GM19099 (cell line): ENCODE data around the gene RAB11FIP5.

Source experiments
- POLR2A ChIP-seq: IDR thresholded peaks from 3 replicates; pipeline ENCODE4 v1.6.1; 2011; ENCODE audit warnings: low read depth; ENCODE audit not compliant: insufficient read length; ENCODE audit errors: extremely low read depth

The RAB11FIP5 gene, protein sequence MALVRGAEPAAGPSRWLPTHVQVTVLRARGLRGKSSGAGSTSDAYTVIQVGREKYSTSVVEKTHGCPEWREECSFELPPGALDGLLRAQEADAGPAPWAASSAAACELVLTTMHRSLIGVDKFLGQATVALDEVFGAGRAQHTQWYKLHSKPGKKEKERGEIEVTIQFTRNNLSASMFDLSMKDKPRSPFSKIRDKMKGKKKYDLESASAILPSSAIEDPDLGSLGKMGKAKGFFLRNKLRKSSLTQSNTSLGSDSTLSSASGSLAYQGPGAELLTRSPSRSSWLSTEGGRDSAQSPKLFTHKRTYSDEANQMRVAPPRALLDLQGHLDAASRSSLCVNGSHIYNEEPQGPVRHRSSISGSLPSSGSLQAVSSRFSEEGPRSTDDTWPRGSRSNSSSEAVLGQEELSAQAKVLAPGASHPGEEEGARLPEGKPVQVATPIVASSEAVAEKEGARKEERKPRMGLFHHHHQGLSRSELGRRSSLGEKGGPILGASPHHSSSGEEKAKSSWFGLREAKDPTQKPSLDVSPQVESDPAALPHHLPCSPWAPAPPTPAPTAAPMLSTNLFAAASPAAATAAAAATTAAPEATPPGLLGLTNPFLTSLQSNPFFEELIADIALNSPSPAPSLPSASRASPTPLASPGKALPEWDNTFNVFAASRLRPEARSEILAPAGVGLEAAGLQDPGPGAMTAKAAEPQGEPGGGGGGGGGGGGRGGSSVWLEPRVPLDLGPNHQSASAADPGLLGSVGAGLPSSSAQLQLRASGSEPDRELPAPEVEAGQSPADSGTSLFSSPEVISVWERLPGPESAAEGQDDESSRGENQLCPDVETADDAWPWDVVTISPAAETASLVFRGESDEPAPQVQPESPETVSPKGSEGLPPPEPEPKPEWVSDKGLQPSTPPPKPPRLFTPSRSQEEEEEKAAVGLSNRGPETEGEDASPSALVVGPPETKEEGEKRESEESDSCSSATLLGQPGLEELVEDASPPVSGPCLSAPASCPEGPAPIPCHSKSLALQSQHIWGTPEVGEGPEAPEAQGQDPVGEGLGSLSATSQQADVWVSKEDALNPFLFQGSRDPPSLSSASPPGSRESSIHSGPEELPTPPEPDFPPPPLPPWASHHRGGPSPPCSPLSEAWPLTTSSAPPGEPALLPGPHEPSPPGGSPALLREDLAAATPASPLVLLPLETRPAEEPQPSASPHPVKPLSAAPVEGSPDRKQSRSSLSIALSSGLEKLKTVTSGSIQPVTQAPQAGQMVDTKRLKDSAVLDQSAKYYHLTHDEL (N-terminal part only)

DNA sequence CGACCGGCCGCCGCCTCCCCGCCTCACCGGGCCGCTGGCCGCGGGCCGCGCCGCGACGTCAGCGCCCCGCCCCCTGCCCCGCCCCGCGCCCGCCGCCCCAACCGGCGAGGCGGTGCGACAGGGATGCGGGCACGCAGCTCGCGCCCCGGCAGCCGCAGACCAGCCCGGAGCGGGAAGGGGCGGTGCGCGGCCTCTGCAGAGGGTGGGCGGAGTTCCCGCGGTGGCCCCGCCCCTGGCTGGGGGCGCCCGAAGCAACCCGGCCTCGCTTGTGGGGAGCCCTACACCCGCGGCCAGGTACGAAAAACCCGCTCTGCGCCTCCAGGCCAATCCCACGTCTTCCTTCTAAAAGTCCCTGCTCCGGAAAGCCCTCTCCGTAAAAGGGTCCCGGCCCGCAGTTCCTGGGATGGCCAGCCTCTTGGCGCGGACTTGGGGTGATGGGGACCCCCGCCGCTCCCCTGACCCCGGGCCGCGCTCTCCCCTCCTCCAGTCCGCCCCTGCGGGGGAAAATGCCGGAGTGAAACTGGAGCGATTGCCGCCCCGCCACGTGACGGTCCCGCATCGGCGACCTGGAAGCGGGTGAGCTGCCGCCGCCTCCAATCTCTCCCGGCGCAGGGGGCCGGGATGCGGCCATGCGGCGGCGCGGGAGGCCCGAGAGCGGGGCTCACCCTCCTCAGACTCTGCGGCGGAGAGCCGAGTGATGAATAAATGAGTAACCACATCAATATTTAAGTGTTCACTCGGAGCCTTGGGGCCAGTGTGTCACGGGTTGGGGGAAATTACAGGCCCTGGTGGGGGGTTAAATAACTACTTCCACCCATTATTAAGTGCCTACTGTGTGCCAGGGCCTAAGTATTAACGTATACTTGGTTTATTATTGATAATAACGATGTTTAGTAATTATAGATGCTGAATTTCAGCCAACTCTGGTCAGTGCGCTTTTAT, at the start of gene RAB11FIP5:
TSS of gene RAB11FIP5 (minus strand) at position 36 of the 942 bp plus-strand sequence. CDS start 171 bp downstream, outside the sequence.
- TF ChIP-seq POLR2A = no peak

DNA sequence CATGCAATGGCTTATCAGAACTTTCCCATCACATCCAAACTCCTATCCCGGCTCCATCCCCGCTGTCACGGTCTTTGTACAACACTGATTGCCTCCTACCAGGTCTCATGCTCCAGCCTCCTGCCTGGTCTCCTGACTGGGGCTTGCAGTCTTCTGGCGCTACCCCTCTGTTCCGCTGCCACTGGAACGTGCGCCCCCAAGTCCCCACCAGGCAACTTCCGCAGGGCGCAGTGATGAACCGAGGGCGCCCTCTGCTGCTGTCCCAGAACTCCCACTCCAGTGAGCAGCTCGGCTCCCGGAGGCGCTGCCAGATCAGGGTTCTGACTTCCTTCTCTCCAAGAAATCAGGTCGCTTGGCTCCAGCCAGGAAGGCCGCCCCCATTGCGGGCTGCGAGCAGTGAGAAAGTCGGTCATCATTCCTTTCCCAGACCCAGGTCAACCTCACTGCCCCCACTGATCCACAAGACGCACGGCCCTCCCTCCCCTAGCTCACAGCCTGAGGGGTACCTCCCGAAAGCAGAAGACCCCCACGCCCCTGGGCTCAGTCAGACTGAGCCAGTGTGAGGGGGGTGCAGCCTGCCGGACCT, 43.9 kb upstream of the RAB11FIP5 start:
- TF ChIP-seq POLR2A = no peak

DNA sequence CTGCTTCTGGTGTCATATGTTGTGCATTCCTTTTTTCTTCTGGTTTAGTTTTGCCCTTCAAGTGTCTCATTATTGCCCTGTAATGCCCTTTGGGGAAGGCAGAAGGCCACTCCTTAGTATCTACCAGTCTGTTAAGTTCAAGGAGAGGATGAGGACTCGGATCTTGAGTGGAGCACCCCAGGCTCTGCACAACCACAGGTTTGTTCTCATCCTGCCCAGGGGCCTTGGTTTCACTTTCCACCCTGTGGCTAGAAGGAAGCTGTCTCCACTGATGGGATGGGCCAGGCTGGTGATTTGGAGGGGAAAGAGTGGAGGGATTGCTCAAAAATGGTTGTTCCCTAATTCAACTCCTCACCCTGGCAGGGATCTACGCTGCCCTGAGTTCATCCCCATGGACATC, 30.2 kb upstream of the RAB11FIP5 start:
- no peak for TF ChIP-seq POLR2A

DNA sequence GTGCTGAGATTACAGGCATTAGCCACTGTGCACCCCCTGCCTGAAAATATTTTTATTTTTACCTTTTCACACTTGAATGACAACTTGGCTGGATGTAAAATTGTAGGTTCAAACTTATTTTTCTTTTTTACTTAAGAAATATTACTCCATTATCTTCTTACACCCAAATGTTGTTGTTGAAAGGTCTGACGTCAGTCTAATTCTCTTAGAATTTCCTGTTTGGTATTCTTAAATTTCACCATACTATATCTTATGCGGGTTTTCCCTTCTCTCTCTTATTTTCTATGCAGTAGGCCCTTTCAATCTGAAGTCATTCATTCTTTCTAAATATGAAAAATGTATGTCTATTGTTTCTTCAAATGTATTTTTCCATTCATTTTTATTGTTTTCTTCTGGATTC, 29.1 kb upstream of the RAB11FIP5 start:
- TF ChIP-seq POLR2A = no peak

DNA sequence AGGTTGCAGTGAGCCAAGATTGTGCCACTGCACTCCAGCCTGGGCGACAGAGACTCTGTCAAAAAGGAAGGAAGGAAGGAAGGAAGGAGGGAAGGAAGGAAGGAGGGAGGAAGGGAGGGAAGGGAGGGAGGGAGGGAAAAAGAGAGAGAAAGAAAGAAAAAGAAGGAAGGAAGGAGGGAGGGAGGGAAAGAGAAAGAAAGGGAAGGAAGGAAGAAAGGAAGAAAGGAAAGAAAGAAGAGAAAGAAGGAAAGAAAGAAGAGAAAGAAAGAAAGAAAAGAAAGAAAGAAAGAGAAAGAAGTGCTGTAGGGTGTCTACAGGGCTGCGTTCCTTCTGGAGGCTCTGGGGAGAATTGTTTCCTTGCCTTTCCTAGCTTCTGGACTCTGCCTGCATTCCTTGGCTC, 22.5 kb upstream of the RAB11FIP5 start:
- TF ChIP-seq POLR2A = no peak

DNA sequence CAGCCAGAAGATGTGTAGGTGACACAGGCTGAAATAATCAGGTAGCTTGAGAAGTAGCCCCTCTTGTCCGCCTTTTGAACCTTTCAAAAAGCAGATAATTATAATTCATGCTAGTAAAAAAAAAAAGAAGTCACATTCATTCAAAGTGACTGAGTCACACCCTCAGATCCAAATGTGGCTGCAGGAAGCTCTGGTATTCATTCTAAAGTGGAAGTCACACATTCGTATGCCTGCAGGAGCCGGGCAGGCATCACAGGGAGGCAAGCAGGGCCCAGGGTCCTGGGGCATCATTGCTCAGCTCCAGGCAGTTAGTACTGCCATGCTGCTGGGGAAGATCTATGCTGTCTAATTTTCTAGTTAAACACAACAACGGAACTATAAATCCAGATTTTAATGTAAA, 21.7 kb upstream of the RAB11FIP5 start:
- no peak for TF ChIP-seq POLR2A

DNA sequence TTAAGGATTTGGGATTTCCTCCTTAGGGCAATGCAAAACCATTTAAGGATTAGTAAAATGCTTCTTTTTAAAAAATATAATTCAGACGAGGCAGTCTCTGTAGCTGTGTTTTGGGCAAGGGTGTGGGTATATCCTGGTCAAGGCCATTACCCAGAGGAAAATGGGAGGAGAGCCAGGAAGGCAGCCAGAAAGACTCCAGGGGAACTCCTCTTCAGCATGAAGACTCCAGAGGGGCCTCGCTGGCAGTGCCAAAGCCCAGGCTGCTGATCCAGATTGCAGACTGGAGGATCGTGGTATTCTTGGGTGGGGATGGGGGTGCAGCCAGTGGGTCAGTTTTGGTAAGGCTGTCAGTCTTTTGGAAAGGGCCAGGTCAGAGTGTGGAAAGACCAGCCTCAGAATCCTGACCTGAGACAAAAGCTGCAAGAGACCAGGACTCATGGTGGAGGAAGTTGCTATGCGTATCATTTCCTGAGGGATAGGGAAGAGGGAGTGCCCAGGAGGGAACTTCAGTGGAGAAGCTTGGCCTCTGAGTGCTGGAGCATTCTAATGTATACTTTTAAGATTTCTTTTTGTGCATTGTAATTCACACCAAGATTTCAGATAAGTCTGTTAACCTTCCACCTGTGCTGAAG, 20.9 kb upstream of the RAB11FIP5 start:
- no peak for TF ChIP-seq POLR2A

DNA sequence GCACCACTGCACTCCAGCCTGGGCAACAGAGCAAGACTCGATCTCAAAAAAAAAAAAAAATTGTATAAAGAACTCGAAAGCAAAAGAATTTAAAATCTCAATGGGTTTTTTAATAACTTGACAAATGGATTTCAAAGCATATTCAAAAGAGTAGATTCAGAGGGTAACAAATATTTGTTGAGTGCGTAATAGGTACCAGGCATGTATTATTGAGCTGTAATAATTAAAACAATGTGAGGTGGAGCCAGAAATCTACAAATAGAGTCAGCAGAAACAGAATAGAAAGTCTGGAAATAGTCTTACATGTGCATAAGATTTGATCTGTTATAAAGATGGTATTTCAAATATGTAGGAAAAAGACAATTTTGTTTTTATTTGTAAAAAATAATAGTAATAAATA, 19.1 kb upstream of the RAB11FIP5 start:
- no peak for TF ChIP-seq POLR2A

DNA sequence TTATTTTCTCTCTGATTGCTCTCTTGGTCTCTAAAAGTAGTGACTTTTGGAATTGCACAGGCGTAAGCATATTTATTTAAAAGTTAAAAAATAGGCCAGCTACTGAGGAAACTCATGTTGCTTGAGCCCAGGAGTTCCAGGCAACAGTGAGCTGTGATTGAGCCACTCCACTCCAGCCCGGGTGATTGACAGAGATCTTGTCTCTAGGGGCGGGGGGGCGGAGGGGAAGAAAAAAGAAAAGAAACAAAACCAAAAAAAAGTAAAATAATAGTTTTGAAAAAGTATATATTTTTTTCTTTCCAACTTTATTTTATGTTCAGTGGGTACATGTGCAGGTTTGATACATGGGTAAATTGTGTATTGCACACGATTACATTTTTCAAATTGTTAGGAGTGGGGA, 18.0 kb upstream of the RAB11FIP5 start:
- no peak for TF ChIP-seq POLR2A

DNA sequence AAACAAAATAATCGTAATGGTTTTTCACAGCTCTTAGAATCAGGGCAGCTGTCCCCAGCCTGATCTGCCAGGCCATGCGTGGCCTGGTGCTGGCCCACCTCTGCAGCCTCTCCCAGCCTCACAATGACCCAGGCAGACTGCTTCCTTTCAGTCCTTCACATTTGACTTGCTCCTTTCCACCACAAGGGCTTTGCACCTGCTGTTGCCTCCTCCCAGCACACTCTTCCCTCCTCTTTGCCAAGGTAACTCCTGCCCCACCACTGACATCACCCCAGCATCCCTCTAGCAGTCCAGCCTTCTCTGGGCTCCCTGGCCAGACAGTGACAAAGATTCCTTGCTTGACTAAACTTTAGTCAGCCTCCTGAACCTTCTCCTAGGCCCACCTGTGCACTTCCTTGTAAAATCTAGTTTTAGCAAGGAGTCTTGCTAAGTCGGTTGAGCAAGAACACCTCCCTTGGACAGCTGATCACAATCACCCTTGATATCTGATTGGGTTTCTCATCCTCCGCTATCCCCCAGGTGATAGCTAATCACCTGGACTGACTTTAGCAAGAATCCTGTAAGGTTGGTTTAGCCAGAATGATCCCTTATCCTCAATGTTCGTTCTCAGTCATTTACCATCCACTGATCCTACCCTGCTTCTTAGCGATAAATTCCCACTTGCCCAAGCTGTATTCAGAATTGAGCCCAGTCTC, 16.2 kb upstream of the RAB11FIP5 start:
- no peak for TF ChIP-seq POLR2A

DNA sequence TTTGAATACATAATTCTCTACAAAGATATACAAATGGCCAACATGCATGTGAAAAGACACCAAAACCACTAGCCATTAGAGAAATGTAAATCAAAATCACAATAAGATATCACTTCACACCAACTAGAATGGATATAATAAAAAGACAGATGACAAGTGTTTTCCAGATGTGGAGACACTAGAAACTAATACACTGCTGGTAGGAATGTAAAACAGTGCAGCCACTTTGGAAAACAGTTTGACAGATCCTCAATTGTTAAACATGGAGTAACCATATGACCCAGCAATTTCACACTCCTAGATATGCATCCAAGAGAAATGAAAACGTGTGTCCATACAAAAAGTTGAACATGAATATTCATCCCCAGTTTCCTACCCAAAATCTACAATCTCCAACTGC, 9.8 kb upstream of the RAB11FIP5 start:
- no peak for TF ChIP-seq POLR2A

DNA sequence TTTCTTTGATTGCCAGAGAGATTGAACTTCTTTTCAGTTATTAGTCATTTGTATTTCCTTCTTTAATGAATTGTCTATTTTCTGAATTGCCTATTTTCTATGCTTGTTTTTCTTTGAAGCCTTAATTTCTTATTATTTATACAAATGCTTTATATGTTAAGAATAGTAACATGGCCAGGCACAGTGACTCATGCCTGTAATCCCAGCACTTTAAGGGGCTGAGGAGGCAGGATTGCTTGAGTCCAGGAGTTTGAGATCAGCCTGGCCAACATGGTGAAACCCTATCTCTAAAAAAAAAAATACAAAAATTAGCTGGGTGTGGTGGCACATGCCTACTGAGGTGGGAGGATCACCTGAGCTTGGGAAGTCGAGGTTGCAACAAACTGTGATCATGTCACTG, 4.7 kb upstream of the RAB11FIP5 start:
- no peak for TF ChIP-seq POLR2A
